ENCODE measurements around the gene POMC. TPM values are rescaled to one million over a fixed set of nuclear protein-coding genes. Genes with fewer than 3 reads are reported as not detected.

POMC gene
- total and polyA plus RNA-seq, 4 donors, result 3.2 to 4.2 (median 3.8) TPM

DNA sequence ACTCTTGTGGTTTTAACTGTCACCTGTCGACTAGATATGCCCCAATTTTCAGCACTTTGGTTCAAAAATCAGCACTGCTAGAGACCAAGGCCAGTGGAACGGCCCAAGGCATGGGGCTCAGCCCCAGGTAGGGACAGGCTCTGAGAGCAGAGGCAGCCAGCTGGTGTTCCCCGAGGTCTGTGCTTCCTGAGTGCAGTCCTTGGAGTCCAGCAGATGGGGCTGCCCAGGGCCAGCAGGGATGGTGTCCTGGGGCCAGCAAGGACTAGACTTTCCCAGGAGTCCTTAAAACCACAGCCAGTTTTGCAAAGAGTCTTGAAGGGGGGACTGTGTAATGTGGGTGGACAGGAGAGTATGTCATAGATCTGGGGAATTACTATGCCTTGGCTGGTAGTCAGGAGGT, 56.3 kb downstream of the POMC start:
- 62 to 73% methylated on average over 3 of the region's 3 CpGs for WGBS, 2 donors

More for the DNA sequence above, 56.3 kb downstream of the POMC start:
- H3K4me3 ChIP-seq, result no peak overlapping the region
- no peaks in the 10 kb centered on the region for H3K27me3 ChIP-seq (ENCODE audit: control insufficient read depth in 3 of 3, insufficient read depth in 3 of 3, low read length in 2 of 3)
- ATAC-seq (ENCODE audit: insufficient read depth, low FRiP score) (no peak), DNase-seq (no peak)
- no peak overlapping the region for H3K27ac ChIP-seq (ENCODE audit: low read depth in 1 of 2, low read length in 1 of 2)
- no peak overlapping the region for H3K9ac ChIP-seq (ENCODE audit: insufficient read depth in 1 of 2, low read length in 2 of 2)
- TF ChIP-seq, protein P1, sequence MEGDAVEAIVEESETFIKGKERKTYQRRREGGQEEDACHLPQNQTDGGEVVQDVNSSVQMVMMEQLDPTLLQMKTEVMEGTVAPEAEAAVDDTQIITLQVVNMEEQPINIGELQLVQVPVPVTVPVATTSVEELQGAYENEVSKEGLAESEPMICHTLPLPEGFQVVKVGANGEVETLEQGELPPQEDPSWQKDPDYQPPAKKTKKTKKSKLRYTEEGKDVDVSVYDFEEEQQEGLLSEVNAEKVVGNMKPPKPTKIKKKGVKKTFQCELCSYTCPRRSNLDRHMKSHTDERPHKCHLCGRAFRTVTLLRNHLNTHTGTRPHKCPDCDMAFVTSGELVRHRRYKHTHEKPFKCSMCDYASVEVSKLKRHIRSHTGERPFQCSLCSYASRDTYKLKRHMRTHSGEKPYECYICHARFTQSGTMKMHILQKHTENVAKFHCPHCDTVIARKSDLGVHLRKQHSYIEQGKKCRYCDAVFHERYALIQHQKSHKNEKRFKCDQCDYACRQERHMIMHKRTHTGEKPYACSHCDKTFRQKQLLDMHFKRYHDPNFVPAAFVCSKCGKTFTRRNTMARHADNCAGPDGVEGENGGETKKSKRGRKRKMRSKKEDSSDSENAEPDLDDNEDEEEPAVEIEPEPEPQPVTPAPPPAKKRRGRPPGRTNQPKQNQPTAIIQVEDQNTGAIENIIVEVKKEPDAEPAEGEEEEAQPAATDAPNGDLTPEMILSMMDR (IDR thresholded peaks at IDR 0.05; ENCODE audit: control extremely low read depth, extremely low read depth), result no peak
- H3K36me3 ChIP-seq (ENCODE audit: control insufficient read depth in 4 of 4, insufficient read depth in 4 of 4, low read length in 4 of 4), result no peaks in the 10 kb centered on the region
- H3K9me3 ChIP-seq (ENCODE audit: control insufficient read depth in 4 of 4, insufficient read depth in 3 of 4, low read length in 3 of 4), result peaks cover 0 to 2% (median 0%) of the 10 kb centered on the region in 4 donors
- peaks cover 0 to 8% (median 0%) of the 10 kb centered on the region in 5 donors for H3K4me1 ChIP-seq (ENCODE audit: control insufficient read depth in 5 of 5, insufficient read depth in 5 of 5, low read length in 5 of 5)

Other genes starting within 250 kb of the POMC start
- 10 to 100 TPM; 44.5 to 47.1 TPM for gene ADCY3, start 248.3 kb downstream of the POMC start, total RNA-seq
- gene ADCY3, start 248.3 kb downstream of the POMC start, polyA plus RNA-seq, result 10 to 100 TPM; 27.9 to 74.8 TPM
- 10 to 100 TPM in 1 of 2 donors, 1 to 10 TPM in 1; 6.7 to 13.9 TPM for gene DNAJC27, start 196.6 kb downstream of the POMC start, total RNA-seq
- gene DNAJC27, start 196.6 kb downstream of the POMC start, polyA plus RNA-seq, result 1 to 10 TPM; 1.7 to 2.5 TPM
- 1 to 10 TPM; 5.6 to 6.1 TPM for gene EFR3B, start 126.5 kb downstream of the POMC start, total RNA-seq
- gene EFR3B, start 126.5 kb downstream of the POMC start, polyA plus RNA-seq, result 1 to 10 TPM in 1 of 2 donors, under 1 TPM in 1; 0.68 to 1.7 TPM
- gene DNMT3A, start 173.3 kb upstream of the POMC start, total RNA-seq, result 10 to 100 TPM; 41.2 to 61.0 TPM
- 10 to 100 TPM in 1 of 2 donors, 1 to 10 TPM in 1; 9.2 to 12.6 TPM for gene DNMT3A, start 173.3 kb upstream of the POMC start, polyA plus RNA-seq

Measured in lung (tissue), 12 donors.